BJ (cell line): ENCODE results near the gene CLCN4. TPM values are rescaled to one million over a fixed set of nuclear protein-coding genes. Genes with fewer than 3 reads are reported as not detected.

Experiments used
- CTCF ChIA-PET: fragments of 350-600 bp; formaldehyde crosslinking; extraction: SDS; loops from one replicate; lab custom pipeline; 2021; ENCODE audit warnings: antibody characterized with exemption, inconsistent platforms; lab: Yijun Ruan, JAX
- POLR2A ChIA-PET: fragments of 300-600 bp; sonication (Branson Sonifier 250); formaldehyde crosslinking; extraction: SDS; loops from one replicate; lab custom pipeline; 2021; ENCODE audit warnings: antibody characterized with exemption; lab: Charles Lee
- DNase-seq: peaks from one replicate; pipeline ENCODE4 v3.0.0-alpha.2; 2011; ENCODE audit warnings: low read depth
- H3K27me3 ChIP-seq: 2 replicates; pipeline ENCODE4 v1.6.0; 2011; ENCODE audit warnings: low read length; ENCODE audit not compliant: control insufficient read depth, insufficient read depth
- H3K36me3 ChIP-seq: 2 replicates; pipeline ENCODE4 v1.5.1; 2011; ENCODE audit warnings: low read length; ENCODE audit not compliant: control insufficient read depth, insufficient read depth
- H3K4me3 ChIP-seq: 2 replicates; pipeline ENCODE4 v1.5.1; 2011; ENCODE audit warnings: low read depth, mild to moderate bottlenecking, control low read depth, low read length
- polyA plus RNA-seq: library from polyadenylated mRNA; depleted of rRNA; stranded (reverse); fragments of >200 nt; gene quantifications from 2 replicates; pipeline ENCODE4 v1.2.3, GENCODE V29; 2011
- TF ChIP-seq, protein P1 (sequence below): IDR thresholded peaks from 2 replicates; pipeline ENCODE4 v1.5.1; 2011; ENCODE audit warnings: low read depth, mild to moderate bottlenecking, control low read depth, inconsistent platforms, low read length, moderate library complexity; ENCODE audit not compliant: insufficient read depth

The CLCN4 gene
- polyA plus RNA-seq, 1 experiment: 0.11 TPM

DNA sequence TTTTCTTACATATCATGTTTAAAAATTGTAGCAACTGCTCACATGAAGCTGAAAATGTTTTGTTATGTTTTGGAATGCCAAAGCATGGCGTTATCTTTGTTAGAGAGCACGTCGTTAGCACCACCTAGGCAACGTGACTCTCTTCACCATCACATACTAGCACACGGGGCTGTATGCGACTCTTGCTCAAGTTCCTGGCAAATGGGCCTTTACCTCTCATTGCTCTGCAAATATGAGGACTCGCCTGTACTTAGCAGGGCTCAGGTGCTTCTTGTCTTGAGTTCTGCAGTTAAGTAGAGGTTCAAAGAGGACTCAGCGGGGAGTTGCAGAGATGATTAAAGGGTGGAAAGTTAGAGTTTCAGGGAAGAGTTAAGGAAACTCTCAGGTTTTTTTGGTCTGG, 59.4 kb downstream of the CLCN4 start:
- CTCF ChIA-PET: no interaction called here
- Histone ChIP-seq H3K27me3 (no peaks in the 10 kb centered on the region), H3K36me3 (no peaks in the 10 kb centered on the region), H3K4me3 (no peak overlapping the region)
- POLR2A ChIA-PET: no interaction called here
- no peak for DNase-seq
- TF ChIP-seq, protein P1, sequence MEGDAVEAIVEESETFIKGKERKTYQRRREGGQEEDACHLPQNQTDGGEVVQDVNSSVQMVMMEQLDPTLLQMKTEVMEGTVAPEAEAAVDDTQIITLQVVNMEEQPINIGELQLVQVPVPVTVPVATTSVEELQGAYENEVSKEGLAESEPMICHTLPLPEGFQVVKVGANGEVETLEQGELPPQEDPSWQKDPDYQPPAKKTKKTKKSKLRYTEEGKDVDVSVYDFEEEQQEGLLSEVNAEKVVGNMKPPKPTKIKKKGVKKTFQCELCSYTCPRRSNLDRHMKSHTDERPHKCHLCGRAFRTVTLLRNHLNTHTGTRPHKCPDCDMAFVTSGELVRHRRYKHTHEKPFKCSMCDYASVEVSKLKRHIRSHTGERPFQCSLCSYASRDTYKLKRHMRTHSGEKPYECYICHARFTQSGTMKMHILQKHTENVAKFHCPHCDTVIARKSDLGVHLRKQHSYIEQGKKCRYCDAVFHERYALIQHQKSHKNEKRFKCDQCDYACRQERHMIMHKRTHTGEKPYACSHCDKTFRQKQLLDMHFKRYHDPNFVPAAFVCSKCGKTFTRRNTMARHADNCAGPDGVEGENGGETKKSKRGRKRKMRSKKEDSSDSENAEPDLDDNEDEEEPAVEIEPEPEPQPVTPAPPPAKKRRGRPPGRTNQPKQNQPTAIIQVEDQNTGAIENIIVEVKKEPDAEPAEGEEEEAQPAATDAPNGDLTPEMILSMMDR: no peak

DNA sequence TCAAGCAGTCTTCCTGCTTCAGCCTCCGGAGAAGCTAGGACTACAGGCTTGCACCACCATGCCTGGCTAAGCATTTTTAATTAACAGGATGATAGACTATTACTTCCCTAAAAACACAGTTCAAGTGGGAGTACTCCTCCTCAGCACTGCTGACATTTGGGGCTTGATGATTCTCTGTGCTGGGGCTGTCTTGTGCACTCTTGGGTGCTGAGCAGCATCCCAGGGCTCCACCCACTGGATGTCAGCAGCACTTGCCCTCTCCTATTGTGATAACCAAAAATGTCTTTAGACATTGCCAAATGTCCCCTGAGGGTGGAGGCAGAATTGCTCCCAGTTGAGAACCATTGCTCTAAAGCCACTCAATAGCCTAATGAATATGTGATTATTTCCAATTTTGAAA, 60.4 kb downstream of the CLCN4 start:
- Histone ChIP-seq H3K36me3 (no peaks in the 10 kb centered on the region), H3K27me3 (no peaks in the 10 kb centered on the region), H3K4me3 (no peak overlapping the region)
- TF ChIP-seq, protein P1: no peak
- ChIA-PET POLR2A (no interaction called here), CTCF (no interaction called here)
- no peak for DNase-seq

DNA sequence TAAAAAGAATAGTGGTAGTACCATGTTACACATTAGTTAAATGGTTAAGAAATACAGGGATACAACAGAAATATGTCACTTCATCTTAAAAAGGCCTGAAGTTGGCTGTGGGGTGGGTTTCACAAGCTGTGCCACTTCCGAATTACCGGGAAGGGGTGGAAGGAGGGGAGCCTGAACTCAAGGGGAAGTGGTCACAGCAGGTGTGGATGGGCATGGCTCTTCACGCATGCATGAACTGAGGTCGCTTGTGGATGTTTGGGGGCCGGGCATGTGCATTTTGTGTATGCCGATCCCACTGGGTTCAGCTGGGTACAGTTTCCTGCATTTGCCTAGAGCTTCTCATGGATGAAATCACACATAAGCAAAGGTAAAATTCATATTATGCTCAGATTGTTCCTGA, 64.9 kb downstream of the CLCN4 start:
- POLR2A ChIA-PET: no interaction called here
- Histone ChIP-seq H3K4me3 (no peak overlapping the region), H3K36me3 (no peaks in the 10 kb centered on the region), H3K27me3 (no peaks in the 10 kb centered on the region)
- TF ChIP-seq, protein P1: no peak
- CTCF ChIA-PET: no interaction called here
- DNase-seq: no peak

GRCh38 chrX:10223276-10223675, 66.5 kb downstream of the CLCN4 start:
- Histone ChIP-seq H3K4me3 (no peak overlapping the region), H3K27me3 (no peaks in the 10 kb centered on the region), H3K36me3 (no peaks in the 10 kb centered on the region)
- ChIA-PET POLR2A (no interaction called here), CTCF (interaction anchor here (0.7 kb wide), 1 partner anchor 486 kb away, joined by 3 read pairs; no protein-coding TSS in a partner anchor)
- TF ChIP-seq, protein P1: no peak
- DNase-seq: no peak

GRCh38 chrX:10223781-10224180, 67.0 kb downstream of the CLCN4 start:
- TF ChIP-seq, protein P1: no peak
- Histone ChIP-seq H3K4me3 (no peak overlapping the region), H3K36me3 (no peaks in the 10 kb centered on the region), H3K27me3 (no peaks in the 10 kb centered on the region)
- CTCF ChIA-PET: interaction anchor here (0.7 to 0.9 kb wide), 2 partner anchors 23 to 486 kb away, joined by 3 read pairs; no protein-coding TSS in a partner anchor
- POLR2A ChIA-PET: no interaction called here
- DNase-seq: no peak
